HFFc6 (cell line): Measurements from ENCODE around the gene MCM10. TPM values are rescaled to one million over a fixed set of nuclear protein-coding genes. Genes with fewer than 3 reads are reported as not detected.
"Not testable (repeated sequence)": the region's sequence is repeated elsewhere in the genome, so short reads cannot be mapped to it uniquely, and the experiment has no call there.

Experiments used
- DNase-seq: peaks from one replicate; pipeline ENCODE4 v3.0.0-alpha.2; 2018
- H3K27ac Mint-ChIP-seq: 2 replicates; pipeline ENCODE4 v1.8.0; 2020; ENCODE audit warnings: mild to moderate bottlenecking, mixed read lengths
- H3K27me3 Mint-ChIP-seq: 2 replicates; pipeline ENCODE4 v1.8.0; 2021; ENCODE audit warnings: mild to moderate bottlenecking, moderate library complexity, mixed read lengths; ENCODE audit not compliant: insufficient read depth
- H3K36me3 Mint-ChIP-seq: 2 replicates; pipeline ENCODE4 v1.8.0; 2021; ENCODE audit warnings: low read depth, mixed read lengths
- H3K4me1 Mint-ChIP-seq: 2 replicates; pipeline ENCODE4 v1.8.0; 2020; ENCODE audit warnings: low read depth, mixed read lengths
- H3K4me3 Mint-ChIP-seq: 2 replicates; pipeline ENCODE4 v1.8.0; 2020; ENCODE audit warnings: mild to moderate bottlenecking, moderate library complexity, mixed read lengths
- H3K9me3 Mint-ChIP-seq: 2 replicates; pipeline ENCODE4 v1.8.0; 2020; ENCODE audit warnings: mild to moderate bottlenecking, mixed read lengths
- total RNA-seq, 6 experiments: library from RNA; stranded (reverse); fragmentation: NEBNext Ultra II Directional; extraction: Animal tissue kit (Norgen Biotek cat#: 25700); gene quantifications; 2 replicates in 1 of 6; 3 replicates in 5 of 6; pipeline ENCODE4 v1.2.3, GENCODE V29; 2021
- TF ChIP-seq, protein P1 (sequence below): fragments of 200-600 bp; sonication (generic); IDR thresholded peaks from 2 replicates; pipeline ENCODE4 v1.5.0; 2021; ENCODE audit warnings: antibody characterized with exemption, mild to moderate bottlenecking

The MCM10 gene
- total RNA-seq, 6 experiments from 2014 or later, result 8.3 to 18.4 (median 15.7) TPM

DNA sequence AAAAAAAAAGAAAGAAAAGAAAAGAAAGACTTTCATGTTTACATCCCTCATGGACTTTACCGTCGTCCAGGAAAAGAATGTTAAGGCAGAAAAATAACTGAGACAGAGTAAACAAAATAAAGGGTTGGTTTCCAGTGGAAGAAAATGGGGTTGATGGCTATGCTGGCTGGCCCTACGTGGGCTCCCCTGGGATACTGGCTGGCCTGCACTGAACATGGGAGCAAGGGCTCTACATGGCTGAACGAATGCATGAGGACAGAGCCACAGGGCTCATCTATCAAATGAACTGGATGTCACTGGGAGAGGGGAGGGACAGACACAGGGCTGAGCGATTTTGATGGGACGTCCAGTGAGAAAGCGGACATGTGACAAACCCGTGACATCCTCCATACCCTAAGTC lies 75.3 kb downstream of the MCM10 start:
- H3K27ac Mint-ChIP-seq, result no peak overlapping the region
- TF ChIP-seq, protein P1, sequence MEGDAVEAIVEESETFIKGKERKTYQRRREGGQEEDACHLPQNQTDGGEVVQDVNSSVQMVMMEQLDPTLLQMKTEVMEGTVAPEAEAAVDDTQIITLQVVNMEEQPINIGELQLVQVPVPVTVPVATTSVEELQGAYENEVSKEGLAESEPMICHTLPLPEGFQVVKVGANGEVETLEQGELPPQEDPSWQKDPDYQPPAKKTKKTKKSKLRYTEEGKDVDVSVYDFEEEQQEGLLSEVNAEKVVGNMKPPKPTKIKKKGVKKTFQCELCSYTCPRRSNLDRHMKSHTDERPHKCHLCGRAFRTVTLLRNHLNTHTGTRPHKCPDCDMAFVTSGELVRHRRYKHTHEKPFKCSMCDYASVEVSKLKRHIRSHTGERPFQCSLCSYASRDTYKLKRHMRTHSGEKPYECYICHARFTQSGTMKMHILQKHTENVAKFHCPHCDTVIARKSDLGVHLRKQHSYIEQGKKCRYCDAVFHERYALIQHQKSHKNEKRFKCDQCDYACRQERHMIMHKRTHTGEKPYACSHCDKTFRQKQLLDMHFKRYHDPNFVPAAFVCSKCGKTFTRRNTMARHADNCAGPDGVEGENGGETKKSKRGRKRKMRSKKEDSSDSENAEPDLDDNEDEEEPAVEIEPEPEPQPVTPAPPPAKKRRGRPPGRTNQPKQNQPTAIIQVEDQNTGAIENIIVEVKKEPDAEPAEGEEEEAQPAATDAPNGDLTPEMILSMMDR, result no peak
- DNase-seq, result no peak
- no peak overlapping the region for H3K4me3 Mint-ChIP-seq
- no peaks in the 10 kb centered on the region for H3K4me1 Mint-ChIP-seq
- no peaks in the 10 kb centered on the region for H3K36me3 Mint-ChIP-seq
- H3K9me3 Mint-ChIP-seq, result no peaks in the 10 kb centered on the region
- peaks cover 18% of the 10 kb centered on the region for H3K27me3 Mint-ChIP-seq

GRCh38 chr10:13238271-13239077 lies 77.1 kb downstream of the MCM10 start:
- TF ChIP-seq, protein P1, result no peak
- Mint-ChIP-seq H3K9me3 (no peaks in the 10 kb centered on the region), H3K36me3 (no peaks in the 10 kb centered on the region), H3K27me3 (peaks cover 18% of the 10 kb centered on the region), H3K27ac (no peak overlapping the region), H3K4me3 (no peak overlapping the region), H3K4me1 (no peaks in the 10 kb centered on the region)
- no peak for DNase-seq

DNA sequence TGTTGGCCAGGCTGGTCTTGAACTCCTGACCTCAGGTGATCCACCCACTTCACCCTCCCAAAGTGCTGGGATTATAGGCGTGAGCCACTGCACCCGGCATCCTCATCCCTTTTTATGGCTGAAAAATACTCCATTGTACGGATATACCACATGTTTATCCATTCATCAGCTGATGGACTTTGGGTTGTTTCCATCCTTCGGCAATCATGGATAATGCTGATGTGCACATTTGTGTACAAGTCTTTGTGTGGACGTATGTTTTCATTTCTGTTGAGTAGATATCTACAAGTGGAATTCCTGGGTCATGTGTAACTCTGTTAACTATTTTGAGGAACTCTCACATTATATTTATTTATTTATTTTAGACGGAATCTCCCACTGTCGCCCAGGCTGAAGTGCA lies 78.6 kb downstream of the MCM10 start:
- no peak for DNase-seq
- H3K27ac Mint-ChIP-seq, result no peak overlapping the region
- peaks cover 18% of the 10 kb centered on the region for H3K27me3 Mint-ChIP-seq
- H3K4me1 Mint-ChIP-seq, result no peaks in the 10 kb centered on the region
- no peaks in the 10 kb centered on the region for H3K36me3 Mint-ChIP-seq
- H3K9me3 Mint-ChIP-seq, result no peaks in the 10 kb centered on the region
- TF ChIP-seq, protein P1, result no peak
- H3K4me3 Mint-ChIP-seq, result no peak overlapping the region

- H3K27ac Mint-ChIP-seq, result no peak overlapping the region
- TF ChIP-seq, protein P1, result no peak
- peaks cover 21% of the 10 kb centered on the region for H3K27me3 Mint-ChIP-seq
- H3K4me3 Mint-ChIP-seq, result no peak overlapping the region
- no peaks in the 10 kb centered on the region for H3K36me3 Mint-ChIP-seq
- no peaks in the 10 kb centered on the region for H3K4me1 Mint-ChIP-seq
- no peak for DNase-seq
- no peaks in the 10 kb centered on the region for H3K9me3 Mint-ChIP-seq
These were observed 80.3 kb downstream of the MCM10 start for GRCh38 chr10:13241613-13242012.

DNA sequence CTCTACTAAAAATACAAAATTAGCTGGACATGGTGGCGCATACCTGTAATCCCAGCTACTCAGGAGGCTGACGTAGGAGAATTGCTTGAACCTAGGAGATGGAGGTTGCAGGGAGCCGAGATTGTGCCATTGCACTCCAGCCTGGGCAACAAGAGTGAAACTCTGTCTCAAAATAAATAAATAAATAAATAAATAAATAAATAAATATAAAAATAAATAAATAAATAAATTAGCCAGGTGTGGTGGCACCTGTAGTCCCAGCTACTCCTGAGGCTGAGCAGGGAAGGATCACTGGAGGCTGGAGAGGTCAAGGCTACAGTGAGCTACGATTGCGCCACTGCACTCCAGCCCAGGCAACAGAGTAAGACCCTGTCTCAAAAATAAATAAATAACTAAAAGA lies 80.9 kb downstream of the MCM10 start:
- DNase-seq, H3K4me1 Mint-ChIP-seq, H3K27ac Mint-ChIP-seq, H3K36me3 Mint-ChIP-seq, H3K9me3 Mint-ChIP-seq, H3K4me3 Mint-ChIP-seq: not testable (repeated sequence)
- peaks cover 26% of the 10 kb centered on the region for H3K27me3 Mint-ChIP-seq

DNA sequence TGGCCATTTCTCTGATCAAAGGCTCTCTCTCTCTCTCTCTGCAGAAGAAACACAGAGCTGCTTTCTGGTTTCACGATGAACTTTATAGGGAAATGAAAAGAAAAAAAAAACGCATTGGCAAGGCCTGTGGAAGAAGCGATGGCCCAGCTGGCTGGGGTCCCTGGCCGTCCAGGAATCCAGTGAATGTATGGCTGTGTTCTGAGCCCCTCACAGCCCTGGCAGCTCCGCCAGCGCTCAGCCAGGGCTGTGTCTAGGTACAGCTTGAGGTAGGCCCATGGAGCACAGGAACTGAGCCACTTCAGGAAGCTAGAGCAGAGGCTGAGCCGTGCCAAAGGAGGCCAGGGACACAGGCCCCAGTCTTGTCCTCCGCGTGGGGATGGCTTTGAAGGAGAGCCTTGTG lies 85.9 kb downstream of the MCM10 start:
- Mint-ChIP-seq H3K36me3 (no peaks in the 10 kb centered on the region), H3K4me3 (no peak overlapping the region), H3K9me3 (no peaks in the 10 kb centered on the region), H3K27me3 (peaks cover 19% of the 10 kb centered on the region), H3K27ac (no peak overlapping the region), H3K4me1 (no peaks in the 10 kb centered on the region)
- TF ChIP-seq, protein P1, result no peak
- no peak for DNase-seq
